Measurements from ENCODE around the gene CDK18. TPM values are rescaled to one million over a fixed set of nuclear protein-coding genes. Genes with fewer than 3 reads are reported as not detected.

CDK18 gene
- total RNA-seq, 1 experiment from 2014 or later, result 38.5 TPM

DNA sequence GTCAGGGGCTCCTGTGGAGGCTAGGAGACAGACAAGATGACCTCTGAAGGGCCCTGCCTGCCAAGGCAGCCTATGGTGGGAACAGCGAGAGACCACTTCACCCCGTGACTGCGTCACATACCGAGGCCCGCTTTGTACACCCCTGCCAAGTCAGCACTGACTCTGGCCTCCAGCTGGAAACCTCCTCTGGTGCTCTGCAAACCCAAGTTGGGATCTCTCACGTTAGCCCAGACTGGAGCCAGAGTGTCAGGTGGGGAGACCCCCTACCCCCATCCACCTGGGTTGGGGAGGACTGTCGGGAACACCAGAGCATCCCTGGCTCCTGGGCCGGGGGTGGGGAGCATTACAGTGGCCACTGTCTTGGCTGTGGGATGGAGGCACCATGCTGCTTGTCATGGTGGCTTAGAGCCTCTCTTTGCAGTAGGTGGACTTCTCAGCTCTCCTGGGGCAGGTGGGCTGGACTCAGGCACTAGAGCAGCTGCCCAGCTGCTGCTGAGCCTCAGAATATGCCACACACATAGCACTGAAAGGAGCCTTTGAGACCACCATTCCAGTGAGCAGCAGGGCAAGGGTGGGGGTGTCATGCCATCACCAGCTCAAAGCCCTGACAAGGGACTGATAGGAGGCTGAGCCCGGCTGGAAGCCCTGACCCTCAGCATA is 77.0 kb downstream of the CDK18 start:
- H2BK5ac ChIP-seq (ENCODE audit: insufficient read length, low read length), result no peak overlapping the region
- no peak overlapping the region for H4K91ac ChIP-seq (ENCODE audit: insufficient read length, low read depth, low read length)
- H3K4me2 ChIP-seq (ENCODE audit: insufficient read depth, insufficient read length, low read length), result no peak overlapping the region
- H2BK12ac ChIP-seq (ENCODE audit: insufficient read length, low read depth, low read length), result no peak overlapping the region
- H3K23ac ChIP-seq (ENCODE audit: insufficient read length, low read depth, low read length), result no peak overlapping the region
- H3K18ac ChIP-seq (ENCODE audit: insufficient read length, low read depth, low read length), result no peak overlapping the region
- peaks cover 17 to 29% of the 10 kb centered on the region in 2 experiments for H3K4me1 Mint-ChIP-seq
- H3K79me1 ChIP-seq (ENCODE audit: insufficient read depth, low read depth, low read length, poor library complexity, severe bottlenecking), result no peaks in the 10 kb centered on the region
- no peak overlapping the region for H2BK120ac ChIP-seq (ENCODE audit: low read depth, low read length, poor library complexity, severe bottlenecking)
- peak; percentile 19 for DNase-seq
- no peak overlapping the region for H3K4ac ChIP-seq (ENCODE audit: low read depth, low read length)
- no peak overlapping the region for H4K5ac ChIP-seq (ENCODE audit: insufficient read length, low read depth, low read length)
- H3T11ph ChIP-seq (ENCODE audit: low read length), result no peak overlapping the region
- no peaks in the 10 kb centered on the region for H3K36me3 Mint-ChIP-seq (ENCODE audit: insufficient read depth in 1 of 3, low read depth in 3 of 3)
- H4K8ac ChIP-seq (replicated peaks; ENCODE audit: insufficient read length, low read depth, low read length), result no peak overlapping the region
- no peak overlapping the region for H3K56ac ChIP-seq (ENCODE audit: insufficient read length, low read depth, low read length)
- no peak overlapping the region for H3K9ac ChIP-seq (ENCODE audit: extremely low read depth, insufficient read length, low read length)
- no peak overlapping the region for H2BK15ac ChIP-seq (ENCODE audit: low read depth, low read length)
- no peak overlapping the region for H3K4me3 Mint-ChIP-seq
- H3K27ac Mint-ChIP-seq, result no peak overlapping the region; a peak in 1 of 7 replicates
- H2AFZ ChIP-seq (ENCODE audit: low read length), result no peak overlapping the region
- H3K27ac ChIP-seq (ENCODE audit: insufficient read length, low read depth, low read length), result no peak overlapping the region
- H3K27me3 Mint-ChIP-seq (ENCODE audit: low read depth), result peaks cover 46% of the 10 kb centered on the region
- no peak overlapping the region for H2AK5ac ChIP-seq (ENCODE audit: insufficient read length, low read length)
- H3K4me1 ChIP-seq (ENCODE audit: insufficient read depth, low read length), result no peaks in the 10 kb centered on the region; the same call in 1 of the 2 replicates
- H3K79me2 ChIP-seq (ENCODE audit: insufficient read depth, low read length), result no peaks in the 10 kb centered on the region
- no peaks in the 10 kb centered on the region for H3K23me2 ChIP-seq (ENCODE audit: insufficient read length, low read depth, low read length, poor library complexity, severe bottlenecking)
- TF ChIP-seq, protein P1, sequence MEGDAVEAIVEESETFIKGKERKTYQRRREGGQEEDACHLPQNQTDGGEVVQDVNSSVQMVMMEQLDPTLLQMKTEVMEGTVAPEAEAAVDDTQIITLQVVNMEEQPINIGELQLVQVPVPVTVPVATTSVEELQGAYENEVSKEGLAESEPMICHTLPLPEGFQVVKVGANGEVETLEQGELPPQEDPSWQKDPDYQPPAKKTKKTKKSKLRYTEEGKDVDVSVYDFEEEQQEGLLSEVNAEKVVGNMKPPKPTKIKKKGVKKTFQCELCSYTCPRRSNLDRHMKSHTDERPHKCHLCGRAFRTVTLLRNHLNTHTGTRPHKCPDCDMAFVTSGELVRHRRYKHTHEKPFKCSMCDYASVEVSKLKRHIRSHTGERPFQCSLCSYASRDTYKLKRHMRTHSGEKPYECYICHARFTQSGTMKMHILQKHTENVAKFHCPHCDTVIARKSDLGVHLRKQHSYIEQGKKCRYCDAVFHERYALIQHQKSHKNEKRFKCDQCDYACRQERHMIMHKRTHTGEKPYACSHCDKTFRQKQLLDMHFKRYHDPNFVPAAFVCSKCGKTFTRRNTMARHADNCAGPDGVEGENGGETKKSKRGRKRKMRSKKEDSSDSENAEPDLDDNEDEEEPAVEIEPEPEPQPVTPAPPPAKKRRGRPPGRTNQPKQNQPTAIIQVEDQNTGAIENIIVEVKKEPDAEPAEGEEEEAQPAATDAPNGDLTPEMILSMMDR (conservative IDR thresholded peaks at IDR 0.05), result no peak
- H4K20me1 ChIP-seq (ENCODE audit: control insufficient read depth, insufficient read depth, insufficient read length), result no peaks in the 10 kb centered on the region
- H3K9me3 Mint-ChIP-seq, result no peaks in the 10 kb centered on the region
- no peak overlapping the region for H2BK20ac ChIP-seq (ENCODE audit: low read depth, low read length, poor library complexity, severe bottlenecking)
- H3K14ac ChIP-seq (ENCODE audit: insufficient read depth, low read length), result no peak overlapping the region
- WGBS (ENCODE audit: extremely low coverage, insufficient read length, low lambda C conversion rate), result no CpG with 5 or more reads among the region's 9 CpGs
- H3K27me3 ChIP-seq (ENCODE audit: insufficient read depth, low read length), result no peaks in the 10 kb centered on the region; the same call in 1 of the 2 replicates
- no peaks in the 10 kb centered on the region for H3K9me3 ChIP-seq (ENCODE audit: control insufficient read depth, low read depth, low read length)
